ENCODE measurements around the gene ACP2. TPM values are rescaled to one million over a fixed set of nuclear protein-coding genes. Genes with fewer than 3 reads are reported as not detected.
"Not testable (repeated sequence)": the region's sequence is repeated elsewhere in the genome, so short reads cannot be mapped to it uniquely, and the experiment has no call there.

Gene ACP2
- total and polyA plus RNA-seq, 2 donors (not counting 1 experiment from before 2014, with no cell fraction given): 16.3 to 29.5 TPM

DNA sequence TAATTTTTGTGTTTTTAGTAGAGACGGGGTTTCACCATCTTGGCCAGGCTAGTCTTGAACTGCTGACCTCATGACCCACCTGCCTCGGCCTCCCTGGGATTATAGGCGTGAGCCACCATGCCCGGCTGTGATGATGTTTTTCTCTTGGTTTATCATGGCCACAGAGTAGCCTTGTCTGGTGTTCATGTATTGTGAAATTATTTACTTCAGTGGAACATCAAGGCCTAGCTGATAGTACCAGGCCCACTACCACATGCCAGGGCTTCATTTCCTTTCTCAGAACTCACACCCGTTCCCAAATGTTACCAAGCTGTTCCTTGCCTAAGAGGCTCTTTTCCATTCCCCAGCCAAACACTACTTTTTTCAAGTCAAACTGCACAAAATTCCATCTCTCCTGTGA lies 40.0 kb downstream of the ACP2 start:
- no peaks in the 10 kb centered on the region for H3K9me3 Mint-ChIP-seq (ENCODE audit: insufficient read depth)
- TF ChIP-seq EZH2 (IDR thresholded peaks at IDR 0.05; ENCODE audit: borderline replicate concordance, insufficient read depth, low read depth, low read length, poor library complexity, severe bottlenecking): no peak
- TF ChIP-seq, protein P1, sequence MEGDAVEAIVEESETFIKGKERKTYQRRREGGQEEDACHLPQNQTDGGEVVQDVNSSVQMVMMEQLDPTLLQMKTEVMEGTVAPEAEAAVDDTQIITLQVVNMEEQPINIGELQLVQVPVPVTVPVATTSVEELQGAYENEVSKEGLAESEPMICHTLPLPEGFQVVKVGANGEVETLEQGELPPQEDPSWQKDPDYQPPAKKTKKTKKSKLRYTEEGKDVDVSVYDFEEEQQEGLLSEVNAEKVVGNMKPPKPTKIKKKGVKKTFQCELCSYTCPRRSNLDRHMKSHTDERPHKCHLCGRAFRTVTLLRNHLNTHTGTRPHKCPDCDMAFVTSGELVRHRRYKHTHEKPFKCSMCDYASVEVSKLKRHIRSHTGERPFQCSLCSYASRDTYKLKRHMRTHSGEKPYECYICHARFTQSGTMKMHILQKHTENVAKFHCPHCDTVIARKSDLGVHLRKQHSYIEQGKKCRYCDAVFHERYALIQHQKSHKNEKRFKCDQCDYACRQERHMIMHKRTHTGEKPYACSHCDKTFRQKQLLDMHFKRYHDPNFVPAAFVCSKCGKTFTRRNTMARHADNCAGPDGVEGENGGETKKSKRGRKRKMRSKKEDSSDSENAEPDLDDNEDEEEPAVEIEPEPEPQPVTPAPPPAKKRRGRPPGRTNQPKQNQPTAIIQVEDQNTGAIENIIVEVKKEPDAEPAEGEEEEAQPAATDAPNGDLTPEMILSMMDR (IDR thresholded peaks at IDR 0.05): no peak
- Histone ChIP-seq H2AFZ (ENCODE audit: insufficient read depth, low read depth, low read length, poor library complexity, severe bottlenecking) (no peak overlapping the region), H3K4me3 (ENCODE audit: control extremely low read depth in 1 of 5, extremely low read depth in 1 of 5, insufficient read depth in 1 of 5, low read depth in 2 of 5, low read length in 4 of 5) (no peak overlapping the region), H4K20me1 (ENCODE audit: control insufficient read depth, insufficient read depth, low read length, poor library complexity, severe bottlenecking) (no peaks in the 10 kb centered on the region), H3K4me1 (ENCODE audit: control insufficient read depth in 2 of 2, insufficient read depth in 2 of 2, low read length in 2 of 2) (no peaks in the 10 kb centered on the region), H3K4me2 (replicated peaks; ENCODE audit: low read depth, low read length, poor library complexity, severe bottlenecking) (no peak overlapping the region), H3K27me3 (replicated peaks in 1 of 4; ENCODE audit: control extremely low read depth in 1 of 4, control insufficient read depth in 3 of 4, insufficient read depth in 4 of 4, low read length in 3 of 4) (no peaks in the 10 kb centered on the region), H3K9ac (ENCODE audit: low read length) (no peak overlapping the region), H3K27ac (ENCODE audit: low read length in 2 of 2) (no peak overlapping the region), H3K9me3 (ENCODE audit: control extremely low read depth in 1 of 3, control insufficient read depth in 2 of 3, insufficient read depth in 1 of 3, low read length in 2 of 3) (no peaks in the 10 kb centered on the region), H3K79me2 (ENCODE audit: control insufficient read depth, insufficient read depth, low read length) (no peaks in the 10 kb centered on the region), H3K36me3 (replicated peaks in 1 of 2; ENCODE audit: control extremely low read depth in 1 of 2, control insufficient read depth in 1 of 2, extremely low read depth in 1 of 2, insufficient read depth in 2 of 2, low read length in 1 of 2) (no peaks in the 10 kb centered on the region)
- H3K4me3 Mint-ChIP-seq: no peak overlapping the region
- no peak for DNase-seq
- intact Hi-C loops (cut with micrococcal nuclease): no loop called here
- WGBS (ENCODE audit: insufficient coverage): 97% methylated on average over 5 of the region's 5 CpGs
- ATAC-seq (ENCODE audit: low read depth): no peak
- H3K27me3 Mint-ChIP-seq: no peaks in the 10 kb centered on the region
- POLR2A ChIA-PET: interaction anchor here (0.6 kb wide), 1 partner anchor 231 kb away, joined by 3 read pairs; no protein-coding TSS in a partner anchor
- H3K4me1 Mint-ChIP-seq: no peaks in the 10 kb centered on the region
- CTCF ChIA-PET: no interaction called here
- H3K27ac Mint-ChIP-seq: no peak overlapping the region

DNA sequence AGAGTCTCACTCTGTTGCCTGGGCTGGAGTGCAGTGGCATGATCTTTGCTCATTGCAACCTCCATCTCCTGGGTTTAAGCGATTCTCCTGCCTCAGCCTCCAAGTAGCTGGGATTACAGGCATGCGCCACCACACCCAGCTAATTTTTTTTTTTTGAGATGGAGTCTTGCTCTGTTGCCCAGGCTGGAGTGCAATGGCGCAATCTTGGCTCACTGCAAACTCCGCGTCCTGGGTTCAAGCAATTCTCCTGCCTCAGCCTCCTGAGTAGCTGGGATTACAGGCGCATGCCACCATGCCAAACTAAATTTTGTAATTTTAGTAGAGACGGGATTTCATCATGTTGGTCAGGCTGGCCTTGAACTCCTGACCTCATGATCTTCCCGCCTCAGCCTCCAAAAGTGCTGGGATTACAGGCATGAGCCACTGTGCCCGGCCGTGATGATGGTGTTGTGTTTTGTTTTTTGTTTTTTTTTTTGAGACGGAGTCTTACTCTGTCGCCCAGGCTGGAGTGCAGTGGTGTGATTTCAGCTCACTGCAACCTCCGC lies 40.5 kb downstream of the ACP2 start:
- H3K4me2 ChIP-seq (replicated peaks; ENCODE audit: low read depth, low read length, poor library complexity, severe bottlenecking); ATAC-seq (ENCODE audit: low read depth); CTCF ChIA-PET; H3K27ac ChIP-seq (ENCODE audit: low read length in 2 of 2); H3K4me1 ChIP-seq (ENCODE audit: control insufficient read depth in 2 of 2, insufficient read depth in 2 of 2, low read length in 2 of 2); intact Hi-C loops (cut with micrococcal nuclease); H3K9ac ChIP-seq (ENCODE audit: low read length); H3K36me3 ChIP-seq (replicated peaks in 1 of 2; ENCODE audit: control extremely low read depth in 1 of 2, control insufficient read depth in 1 of 2, extremely low read depth in 1 of 2, insufficient read depth in 2 of 2, low read length in 1 of 2); H3K9me3 ChIP-seq (ENCODE audit: control extremely low read depth in 1 of 3, control insufficient read depth in 2 of 3, insufficient read depth in 1 of 3, low read length in 2 of 3); H3K27ac Mint-ChIP-seq; H3K4me3 ChIP-seq (ENCODE audit: control extremely low read depth in 1 of 5, extremely low read depth in 1 of 5, insufficient read depth in 1 of 5, low read depth in 2 of 5, low read length in 4 of 5); H3K27me3 Mint-ChIP-seq; H2AFZ ChIP-seq (ENCODE audit: insufficient read depth, low read depth, low read length, poor library complexity, severe bottlenecking); H4K20me1 ChIP-seq (ENCODE audit: control insufficient read depth, insufficient read depth, low read length, poor library complexity, severe bottlenecking); H3K79me2 ChIP-seq (ENCODE audit: control insufficient read depth, insufficient read depth, low read length); H3K4me1 Mint-ChIP-seq; H3K9me3 Mint-ChIP-seq (ENCODE audit: insufficient read depth); H3K4me3 Mint-ChIP-seq; DNase-seq; H3K27me3 ChIP-seq (replicated peaks in 1 of 4; ENCODE audit: control extremely low read depth in 1 of 4, control insufficient read depth in 3 of 4, insufficient read depth in 4 of 4, low read length in 3 of 4): not testable (repeated sequence)
- POLR2A ChIA-PET: interaction anchor here (0.6 kb wide), 1 partner anchor 20 kb away, joined by 4 read pairs; no protein-coding TSS in a partner anchor
- 98% methylated on average over 12 of the region's 13 CpGs for WGBS (ENCODE audit: insufficient coverage)

Measured in B cell (primary cell).